Measurements from ENCODE around the gene C19orf38.
A peak's percentile ranks its signal among the peaks of the same experiment; 100 is the strongest.
"Not testable (repeated sequence)": the region's sequence is repeated elsewhere in the genome, so short reads cannot be mapped to it uniquely, and the experiment has no call there.

The C19orf38 gene

DNA sequence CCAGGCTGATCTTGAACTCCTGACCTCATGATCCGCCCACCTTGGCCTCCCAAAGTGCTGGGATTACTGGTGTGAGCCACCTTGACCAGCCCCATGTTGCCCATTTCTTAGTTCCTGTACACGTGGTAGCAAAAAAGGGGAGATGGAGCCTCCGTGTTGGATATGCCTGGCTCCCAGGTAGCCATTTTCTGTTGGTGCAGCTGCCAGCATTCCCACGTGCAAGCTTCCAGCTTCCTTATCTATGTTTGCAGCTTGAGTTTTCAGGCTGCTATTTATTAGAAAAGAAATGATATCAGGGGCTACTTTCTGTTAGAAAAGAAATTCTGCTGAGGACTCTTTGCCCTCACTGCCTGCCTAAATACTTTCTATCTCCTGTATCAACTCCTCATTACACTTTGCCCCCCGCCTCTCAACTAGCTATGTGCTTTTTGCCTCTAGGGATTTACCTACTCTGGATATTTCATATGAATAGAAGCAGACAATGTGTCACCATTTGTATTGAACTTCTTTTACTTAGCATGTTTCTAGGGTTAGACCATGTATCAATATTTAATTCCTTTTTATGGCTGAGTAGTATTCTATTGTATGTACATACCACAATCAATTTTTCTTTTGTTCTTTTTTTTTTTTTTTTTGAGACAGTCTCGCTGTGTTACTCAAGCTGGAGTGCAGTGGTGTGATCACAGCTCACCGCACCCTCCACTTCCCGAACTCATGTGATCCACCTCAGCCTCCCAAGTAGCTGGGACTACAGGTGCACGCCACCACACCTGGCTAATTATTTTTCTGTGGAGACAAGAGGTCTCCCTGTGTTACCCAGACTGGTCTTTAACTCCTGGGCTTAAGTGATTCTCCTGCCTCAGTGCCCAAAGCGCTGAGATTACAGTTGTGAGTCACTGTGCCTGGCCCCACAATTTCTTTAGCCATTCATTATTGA is 8.8 kb upstream of the C19orf38 start:
- in situ Hi-C loops (cut with HindIII; ENCODE audit: low pct_ligation_motif_present, low pct_unique_long_range_greater_than_20kb, low sequenced_read_pairs) = no loop called here
- DNase-seq = no peak

- no peak for DNase-seq
- in situ Hi-C loops (cut with HindIII; ENCODE audit: low pct_ligation_motif_present, low pct_unique_long_range_greater_than_20kb, low sequenced_read_pairs) = no loop called here
Measured at GRCh38 chr19:10842788-10843187, 5.4 kb upstream of the C19orf38 start.

GRCh38 chr19:10846500-10847202 is 1.6 kb upstream of the C19orf38 start:
- no peak for DNase-seq
- in situ Hi-C loops (cut with HindIII; ENCODE audit: low pct_ligation_motif_present, low pct_unique_long_range_greater_than_20kb, low sequenced_read_pairs) = no loop called here

DNA sequence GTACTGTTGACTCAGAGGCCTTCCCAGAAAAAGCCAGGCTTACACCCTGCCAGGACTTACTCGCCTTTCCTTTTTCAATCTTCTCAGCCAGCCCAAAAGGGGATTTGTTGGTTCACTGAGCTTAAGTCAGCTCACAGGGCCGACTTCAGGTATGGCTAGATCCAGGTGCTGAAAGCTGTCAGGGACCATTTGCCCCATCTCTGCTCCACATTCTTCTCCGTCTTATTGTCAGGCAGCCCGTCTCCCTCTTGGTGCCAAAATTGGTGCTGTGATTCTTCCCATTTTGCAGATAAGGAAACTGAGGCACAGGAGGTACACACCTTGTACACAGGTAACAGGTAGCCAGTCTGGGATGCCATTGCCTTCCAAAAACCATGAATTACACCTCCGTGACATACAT is 2.4 kb downstream of the C19orf38 start:
- in situ Hi-C loops (cut with HindIII; ENCODE audit: low pct_ligation_motif_present, low pct_unique_long_range_greater_than_20kb, low sequenced_read_pairs) = no loop called here

DNA sequence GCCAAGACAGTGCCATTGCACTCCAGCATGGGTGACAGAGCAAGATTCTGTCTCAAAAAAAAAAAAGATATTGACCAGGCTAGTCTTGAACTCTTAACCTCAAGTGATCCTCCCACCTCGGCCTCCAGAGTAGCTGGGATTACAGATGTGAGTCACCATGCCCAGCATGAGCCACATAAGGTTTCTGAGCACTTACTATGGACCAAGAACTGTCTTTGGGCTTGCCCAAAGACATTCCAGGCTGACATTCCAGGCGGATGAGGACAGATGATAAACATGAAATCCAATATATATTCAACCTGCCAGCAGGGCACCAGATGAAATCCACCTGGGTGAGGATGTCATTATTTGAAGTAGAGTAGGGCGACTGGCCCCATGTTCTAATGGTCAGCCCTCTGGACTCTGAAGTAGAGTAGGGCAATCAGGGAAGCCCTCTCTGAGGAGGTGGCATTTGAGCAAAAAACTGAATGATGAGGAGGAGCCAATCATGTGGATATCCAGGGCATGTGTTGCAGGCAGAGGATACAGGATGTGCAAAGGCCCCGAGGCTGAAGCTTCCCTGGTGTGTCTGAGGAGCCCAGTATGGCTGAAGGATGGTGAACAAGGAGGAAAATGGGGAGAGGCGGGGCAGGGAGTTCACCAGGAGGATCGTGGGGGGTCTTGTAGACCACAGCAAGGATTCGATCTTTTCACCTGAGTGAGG is 4.0 kb downstream of the C19orf38 start:
- DNase-seq = no peak
- in situ Hi-C loops (cut with HindIII; ENCODE audit: low pct_ligation_motif_present, low pct_unique_long_range_greater_than_20kb, low sequenced_read_pairs) = no loop called here

More for the DNA sequence above, 2.4 kb downstream of the C19orf38 start:
- DNase-seq = no peak

GRCh38 chr19:10852941-10853340 is 4.7 kb downstream of the C19orf38 start:
- DNase-seq = no peak
- in situ Hi-C loops (cut with HindIII; ENCODE audit: low pct_ligation_motif_present, low pct_unique_long_range_greater_than_20kb, low sequenced_read_pairs) = no loop called here

GRCh38 chr19:10854350-10855089 is 6.3 kb downstream of the C19orf38 start:
- in situ Hi-C loops (cut with HindIII; ENCODE audit: low pct_ligation_motif_present, low pct_unique_long_range_greater_than_20kb, low sequenced_read_pairs) = no loop called here
- no peak for DNase-seq

- peak; percentile 33 for DNase-seq
- in situ Hi-C loops (cut with HindIII; ENCODE audit: low pct_ligation_motif_present, low pct_unique_long_range_greater_than_20kb, low sequenced_read_pairs) = no loop called here
Measured at GRCh38 chr19:10855879-10856522, 7.8 kb downstream of the C19orf38 start.

- DNase-seq; in situ Hi-C loops (cut with HindIII; ENCODE audit: low pct_ligation_motif_present, low pct_unique_long_range_greater_than_20kb, low sequenced_read_pairs): not testable (repeated sequence)
Measured at GRCh38 chr19:10856899-10857298, 8.7 kb downstream of the C19orf38 start.

DNA sequence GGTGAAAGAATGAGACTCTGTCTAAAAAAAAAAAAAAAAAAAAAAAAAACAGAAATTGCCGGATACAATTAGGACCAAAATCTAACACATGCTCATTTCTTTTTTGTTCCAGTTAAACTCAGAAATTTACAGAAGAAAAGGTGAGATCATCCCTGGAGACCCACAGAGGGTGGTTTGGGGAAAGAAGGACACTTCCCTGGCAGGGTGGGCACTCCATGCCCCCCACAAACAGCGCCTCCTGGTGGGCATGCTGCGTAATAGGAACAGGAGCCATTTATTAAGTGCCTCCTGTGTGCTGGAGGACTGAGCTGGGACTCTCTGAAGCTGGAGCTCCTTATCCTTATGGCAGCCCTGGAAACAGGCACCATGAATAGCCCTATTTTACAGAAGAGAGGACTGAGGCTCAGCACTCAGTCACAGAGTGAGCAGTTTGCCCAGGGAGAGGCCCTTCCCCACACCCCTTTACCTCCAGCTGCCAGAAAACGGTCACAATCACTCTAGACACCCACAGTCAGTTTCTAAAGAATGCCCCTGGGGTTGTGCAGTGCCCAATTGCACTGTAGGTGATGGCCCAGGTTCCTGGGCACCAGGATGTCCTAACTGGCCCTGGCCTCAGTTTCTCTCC is 10.1 kb downstream of the C19orf38 start:
- no peak for DNase-seq

GRCh38 chr19:10861103-10861651 is 13.0 kb downstream of the C19orf38 start:
- DNase-seq = peak; percentile 38
- in situ Hi-C loops (cut with HindIII; ENCODE audit: low pct_ligation_motif_present, low pct_unique_long_range_greater_than_20kb, low sequenced_read_pairs) = no loop called here

More for the DNA sequence above, 10.1 kb downstream of the C19orf38 start:
- in situ Hi-C loops (cut with HindIII; ENCODE audit: low pct_ligation_motif_present, low pct_unique_long_range_greater_than_20kb, low sequenced_read_pairs) = no loop called here

GRCh38 chr19:10862561-10863106 is 14.4 kb downstream of the C19orf38 start:
- DNase-seq = no peak
- in situ Hi-C loops (cut with HindIII; ENCODE audit: low pct_ligation_motif_present, low pct_unique_long_range_greater_than_20kb, low sequenced_read_pairs) = no loop called here

DNA sequence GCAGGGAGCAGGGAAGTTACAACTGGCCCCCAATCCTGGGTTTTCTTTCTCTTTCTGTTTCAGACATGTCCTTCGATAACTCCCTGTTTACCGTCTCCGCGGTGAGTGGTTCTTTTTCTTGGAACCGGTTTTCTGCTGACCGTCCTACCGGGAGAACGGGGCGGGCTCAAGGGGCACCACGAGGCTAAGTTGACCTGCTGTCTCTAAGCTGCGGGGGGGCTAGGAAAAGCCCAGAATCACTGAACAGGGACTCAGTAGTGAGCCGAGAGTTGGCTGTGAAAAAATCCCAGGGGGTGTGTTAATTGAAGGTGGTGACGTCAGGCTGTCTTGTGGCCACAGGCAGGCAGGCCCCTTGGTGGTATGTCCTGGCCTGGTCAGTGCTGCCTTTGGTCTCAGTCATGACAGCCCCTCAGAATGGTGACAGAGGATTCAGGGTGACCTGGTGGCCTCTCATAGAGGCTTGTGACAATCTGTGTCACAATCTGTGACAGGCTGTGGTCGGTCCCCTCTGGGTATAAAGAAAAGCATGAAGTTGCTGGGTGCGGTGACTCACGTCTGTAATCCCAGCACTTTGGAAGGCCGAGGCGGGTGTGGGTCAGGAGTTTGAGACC is 15.0 kb downstream of the C19orf38 start:
- in situ Hi-C loops (cut with HindIII; ENCODE audit: low pct_ligation_motif_present, low pct_unique_long_range_greater_than_20kb, low sequenced_read_pairs) = no loop called here
- no peak for DNase-seq

GRCh38 chr19:10864538-10864899 is 16.3 kb downstream of the C19orf38 start:
- in situ Hi-C loops (cut with HindIII; ENCODE audit: low pct_ligation_motif_present, low pct_unique_long_range_greater_than_20kb, low sequenced_read_pairs) = no loop called here
- peak; percentile 74 for DNase-seq

- in situ Hi-C loops (cut with HindIII; ENCODE audit: low pct_ligation_motif_present, low pct_unique_long_range_greater_than_20kb, low sequenced_read_pairs) = no loop called here
- DNase-seq = no peak
Measured at GRCh38 chr19:10866495-10866894, 18.3 kb downstream of the C19orf38 start.

GRCh38 chr19:10868872-10869547 is 20.8 kb downstream of the C19orf38 start:
- in situ Hi-C loops (cut with HindIII; ENCODE audit: low pct_ligation_motif_present, low pct_unique_long_range_greater_than_20kb, low sequenced_read_pairs) = no loop called here
- no peak for DNase-seq
